Natural killer cell (primary cell): ENCODE data around the gene MRPS16. TPM values are rescaled to one million over a fixed set of nuclear protein-coding genes. Genes with fewer than 3 reads are reported as not detected.
A peak's percentile ranks its signal among the peaks of the same experiment; 100 is the strongest.

Experiments used
- ATAC-seq, 3 donors: fragments of 150-1000 bp in 2 of 3; fragments of 200-7000 bp in 1 of 3; cut with Tn5 transposase; 1 replicate in 1 of 3; 2 replicates in 2 of 3; pipeline ENCODE4 v1.10.0; 2021; ENCODE audit warnings: mild to moderate bottlenecking in 2 of 3, moderate library complexity in 2 of 3
- DNase-seq, 2 donors: peaks; one replicate each; pipeline versions ENCODE4 v3.0.0 to v3.0.0-alpha.2; 2013 to 2021; ENCODE audit warnings: mixed read lengths in 1 of 2
- H3K27ac ChIP-seq: one replicate; pipeline ENCODE4 v1.5.1; 2013; ENCODE audit warnings: mild to moderate bottlenecking, low read length
- H3K27me3 ChIP-seq: one replicate; pipeline ENCODE4 v1.6.1; 2013; ENCODE audit warnings: low read length; ENCODE audit not compliant: control insufficient read depth, insufficient read depth
- H3K36me3 ChIP-seq: one replicate; pipeline ENCODE4 v1.6.1; 2013; ENCODE audit warnings: low read length; ENCODE audit not compliant: control insufficient read depth, insufficient read depth
- H3K4me1 ChIP-seq: one replicate; pipeline ENCODE4 v1.6.1; 2013; ENCODE audit warnings: low read length; ENCODE audit not compliant: control insufficient read depth, insufficient read depth
- H3K4me3 ChIP-seq: one replicate; pipeline ENCODE4 v1.5.1; 2013; ENCODE audit warnings: low read length
- H3K9me3 ChIP-seq: one replicate; pipeline ENCODE4 v1.6.1; 2013; ENCODE audit warnings: low read length; ENCODE audit not compliant: control insufficient read depth, insufficient read depth
- H3K27ac Mint-ChIP-seq, 2 donors: one replicate each; pipeline ENCODE4 v1.8.0; 2022; ENCODE audit warnings: mild to moderate bottlenecking in 2 of 2, mixed read lengths in 2 of 2, moderate library complexity in 1 of 2
- H3K27me3 Mint-ChIP-seq, 2 donors: one replicate each; pipeline ENCODE4 v1.8.0; 2022; ENCODE audit warnings: low read depth in 2 of 2, mixed read lengths in 2 of 2
- H3K36me3 Mint-ChIP-seq: one replicate; pipeline ENCODE4 v1.8.0; 2022; ENCODE audit warnings: mixed read lengths
- H3K4me1 Mint-ChIP-seq, 2 donors: one replicate each; pipeline ENCODE4 v1.8.0; 2022; ENCODE audit warnings: mixed read lengths in 2 of 2
- H3K4me3 Mint-ChIP-seq: one replicate; pipeline ENCODE4 v1.8.0; 2022; ENCODE audit warnings: mild to moderate bottlenecking, moderate library complexity, mixed read lengths
- H3K9me3 Mint-ChIP-seq, 2 donors: one replicate each; pipeline ENCODE4 v1.8.0; 2022; ENCODE audit warnings: mixed read lengths in 2 of 2
- WGBS: methylation state at CpG from one replicate; pipeline ENCODE4 v1.1.7; 2013; ENCODE audit warnings: missing lambda C conversion rate; ENCODE audit not compliant: insufficient coverage; 5-methylcytosine and 5-hydroxymethylcytosine counted together
- intact Hi-C: fragments of 100-400 bp; cut with micrococcal nuclease; formaldehyde crosslinking; loops from one replicate; pipeline ENCODE4 v1.14.2; 2022
- total RNA-seq, 4 donors: library from RNA; stranded (reverse); fragments of 120-200 nt in 1 of 4; gene quantifications; one replicate each; pipeline versions ENCODE4 v1.2.3 to v1.2.4, GENCODE V29; 2013 to 2022
- TF ChIP-seq, protein P1 (sequence below): fragments of 200-600 bp; IDR thresholded peaks from one replicate; pipeline ENCODE4 v1.8.0; 2022; ENCODE audit warnings: antibody characterized with exemption

The MRPS16 gene
- total RNA-seq, 3 donors from 2014 or later (not counting 1 experiment from before 2014, with no cell fraction given): 28.2 to 39.4 (median 31.4) TPM

DNA sequence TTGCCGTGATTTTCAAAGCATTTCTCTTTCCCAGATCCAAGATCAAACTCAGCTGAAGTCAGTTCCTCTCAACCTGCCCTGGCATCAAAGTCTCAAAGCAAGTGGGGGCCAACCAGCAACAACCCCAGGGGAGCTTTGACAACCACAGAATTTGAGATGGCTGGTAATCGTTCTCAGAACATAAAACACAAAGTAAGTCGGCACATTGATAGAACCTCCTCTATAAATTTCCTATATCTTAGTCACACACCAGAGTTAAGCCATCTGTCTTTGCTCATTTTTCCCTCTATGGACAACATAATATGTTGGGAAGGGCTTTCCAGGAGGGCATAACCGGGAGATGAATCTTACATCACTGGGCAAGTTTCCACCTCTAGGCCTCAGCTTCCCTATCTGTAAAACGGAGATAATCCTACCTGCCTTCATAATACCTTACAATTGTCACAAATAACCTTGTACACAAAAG is 4.2 kb downstream of the MRPS16 start:
- 78% methylated on average over 4 of the region's 5 CpGs for WGBS
- Mint-ChIP-seq H3K27ac (peak overlapping the region; percentile 89 to 94), H3K27me3 (no peaks in the 10 kb centered on the region), H3K9me3 (no peaks in the 10 kb centered on the region), H3K36me3 (no peaks in the 10 kb centered on the region), H3K4me1 (peaks cover 50 to 62% of the 10 kb centered on the region in 2 donors), H3K4me3 (peak overlapping the region; percentile 95)
- Histone ChIP-seq H3K4me1 (peaks cover 23% of the 10 kb centered on the region), H3K27ac (peak overlapping the region; percentile 88), H3K4me3 (no peak overlapping the region), H3K36me3 (peaks cover 11% of the 10 kb centered on the region), H3K27me3 (no peaks in the 10 kb centered on the region), H3K9me3 (no peaks in the 10 kb centered on the region)
- no peak for ATAC-seq
- TF ChIP-seq, protein P1, sequence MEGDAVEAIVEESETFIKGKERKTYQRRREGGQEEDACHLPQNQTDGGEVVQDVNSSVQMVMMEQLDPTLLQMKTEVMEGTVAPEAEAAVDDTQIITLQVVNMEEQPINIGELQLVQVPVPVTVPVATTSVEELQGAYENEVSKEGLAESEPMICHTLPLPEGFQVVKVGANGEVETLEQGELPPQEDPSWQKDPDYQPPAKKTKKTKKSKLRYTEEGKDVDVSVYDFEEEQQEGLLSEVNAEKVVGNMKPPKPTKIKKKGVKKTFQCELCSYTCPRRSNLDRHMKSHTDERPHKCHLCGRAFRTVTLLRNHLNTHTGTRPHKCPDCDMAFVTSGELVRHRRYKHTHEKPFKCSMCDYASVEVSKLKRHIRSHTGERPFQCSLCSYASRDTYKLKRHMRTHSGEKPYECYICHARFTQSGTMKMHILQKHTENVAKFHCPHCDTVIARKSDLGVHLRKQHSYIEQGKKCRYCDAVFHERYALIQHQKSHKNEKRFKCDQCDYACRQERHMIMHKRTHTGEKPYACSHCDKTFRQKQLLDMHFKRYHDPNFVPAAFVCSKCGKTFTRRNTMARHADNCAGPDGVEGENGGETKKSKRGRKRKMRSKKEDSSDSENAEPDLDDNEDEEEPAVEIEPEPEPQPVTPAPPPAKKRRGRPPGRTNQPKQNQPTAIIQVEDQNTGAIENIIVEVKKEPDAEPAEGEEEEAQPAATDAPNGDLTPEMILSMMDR: no peak
- DNase-seq: no peak
- intact Hi-C loops: loop anchor here (5.0 kb wide), 2 partner anchors 81 to 164 kb away; partner anchors contain the start of genes ANXA7, ECD and FAM149B1

DNA sequence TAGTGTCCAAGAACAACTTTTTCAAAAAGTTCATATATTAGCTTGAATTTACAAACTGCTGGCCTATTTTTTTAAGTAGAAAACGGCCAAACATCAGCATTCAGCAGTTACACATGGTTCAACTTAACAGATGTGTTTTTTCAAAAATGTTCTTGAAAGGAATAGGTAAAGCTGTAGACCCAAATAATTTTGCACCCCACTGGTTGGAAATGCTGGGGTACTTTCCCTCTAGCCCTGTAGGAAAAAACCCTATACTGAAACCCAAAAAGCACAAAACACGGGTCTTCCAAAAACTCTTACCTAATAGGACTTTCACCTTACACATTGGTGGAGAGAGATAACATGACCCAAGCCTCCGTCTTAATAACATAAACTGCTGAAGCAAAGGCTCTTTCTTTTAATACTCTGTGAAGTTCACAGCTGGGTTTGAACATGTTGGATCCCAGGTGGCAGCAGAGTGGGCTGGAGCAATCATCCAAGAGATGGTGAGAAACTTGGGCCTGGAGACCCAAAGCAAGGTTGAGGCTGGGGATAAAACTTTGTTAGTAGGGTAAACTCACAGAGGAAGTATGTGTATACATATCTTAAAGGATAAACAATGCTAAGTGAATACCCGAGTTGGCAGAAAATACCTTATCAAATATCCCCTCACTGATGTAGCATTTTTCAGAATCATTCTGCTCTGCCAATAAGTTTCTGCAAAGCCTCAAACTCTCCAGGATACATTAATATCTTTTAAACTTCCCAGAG is 4.8 kb downstream of the MRPS16 start:
- Histone ChIP-seq H3K27me3 (no peaks in the 10 kb centered on the region), H3K4me3 (peak overlapping the region; percentile 83), H3K9me3 (no peaks in the 10 kb centered on the region), H3K4me1 (peaks cover 20% of the 10 kb centered on the region), H3K27ac (peak overlapping the region; percentile 88), H3K36me3 (peaks cover 16% of the 10 kb centered on the region)
- WGBS: 53% methylated on average over 4 of the region's 4 CpGs
- Mint-ChIP-seq H3K27me3 (no peaks in the 10 kb centered on the region), H3K4me1 (peaks cover 44 to 56% of the 10 kb centered on the region in 2 donors), H3K27ac (peak overlapping the region; percentile 89 to 94), H3K36me3 (peaks cover 2% of the 10 kb centered on the region), H3K4me3 (peak overlapping the region; percentile 95), H3K9me3 (no peaks in the 10 kb centered on the region)
- ATAC-seq: no peak
- no peak for DNase-seq
- TF ChIP-seq, protein P1: no peak
- intact Hi-C loops: loop anchor here (2.0 to 5.0 kb wide), 3 partner anchors 80 to 165 kb away; partner anchors contain the start of genes ANXA7, CFAP70, ECD and FAM149B1

DNA sequence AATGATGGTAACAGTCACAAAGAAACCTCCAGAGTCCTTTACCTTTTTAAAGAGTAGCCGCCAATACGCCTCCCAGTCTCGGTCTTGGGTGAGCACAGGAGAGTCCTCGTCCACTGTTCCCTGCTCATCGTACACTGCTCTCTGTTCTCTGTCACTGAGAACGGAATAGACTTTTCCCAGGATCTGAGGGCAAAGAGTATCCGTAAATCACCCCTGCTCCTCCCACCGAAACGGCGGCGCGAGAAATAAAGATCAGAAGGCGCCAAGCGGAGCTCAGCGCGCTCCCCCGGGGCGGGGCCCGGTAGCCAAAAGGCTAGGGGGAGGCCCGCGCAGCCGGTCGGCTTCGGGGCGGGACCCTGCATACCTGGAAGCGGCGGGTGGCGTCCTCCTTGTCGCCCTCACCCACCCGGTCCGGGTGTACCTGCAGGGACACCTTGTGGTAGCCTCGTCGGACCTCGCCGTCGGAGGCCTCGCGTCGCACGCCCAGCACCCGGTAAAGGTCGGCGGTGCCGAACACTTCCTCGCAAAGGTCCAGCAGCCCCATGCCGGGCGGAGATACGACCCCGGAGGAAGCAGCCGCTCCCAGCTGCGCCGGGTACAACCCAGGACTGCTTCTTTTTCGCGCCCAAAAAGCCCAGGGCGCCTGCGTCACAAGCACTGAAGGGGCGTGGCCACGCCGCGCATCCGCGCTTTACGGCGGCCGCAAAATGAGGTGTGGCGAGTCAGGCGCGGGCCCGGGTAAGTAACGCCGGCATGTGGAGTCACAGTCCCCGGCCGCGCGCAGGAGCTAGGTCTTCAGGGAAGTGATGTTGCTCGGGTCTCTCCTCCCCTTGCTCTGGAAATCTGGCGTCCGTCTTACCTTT is 5.6 kb downstream of the MRPS16 start, which contains the start of gene DNAJC9:
Gene DNAJC9, minus strand, starts transcription at position 610 of the 863 bp plus-strand sequence. Its CDS starts 66 bp downstream, at position 544.
- H3K9me3 ChIP-seq: no peaks in the 10 kb centered on the region
- Mint-ChIP-seq H3K36me3 (peaks cover 8% of the 10 kb centered on the region), H3K4me1 (peaks cover 43 to 48% of the 10 kb centered on the region in 2 donors), H3K27me3 (no peaks in the 10 kb centered on the region), H3K27ac (peak within 1 kb of the TSS; percentile 89 to 94), H3K9me3 (no peaks in the 10 kb centered on the region), H3K4me3 (peak within 1 kb of the TSS; percentile 95)
- H3K4me3 ChIP-seq: peak within 1 kb of the TSS; percentile 83
- intact Hi-C loops: loop anchor here (2.0 to 5.0 kb wide), 3 partner anchors 80 to 165 kb away; partner anchors contain the start of genes ANXA7, CFAP70, ECD and FAM149B1
- TF ChIP-seq, protein P1: no peak
- ATAC-seq (peak; percentile 92 to 98 (median 92)), DNase-seq (peak; percentile 97 to 98)
- WGBS: under 1% methylated on average over 78 of the region's 78 CpGs
- peaks cover 24% of the 10 kb centered on the region for H3K36me3 ChIP-seq
- H3K27ac ChIP-seq: peak within 1 kb of the TSS; percentile 88
- peaks cover 16% of the 10 kb centered on the region for H3K4me1 ChIP-seq
- no peaks in the 10 kb centered on the region for H3K27me3 ChIP-seq
